PC-3 (cell line): Measurements from ENCODE around the gene DDIAS. TPM values are rescaled to one million over a fixed set of nuclear protein-coding genes. Genes with fewer than 3 reads are reported as not detected.

Experiments
- ATAC-seq: fragments of 200-7000 bp; cut with Tn5 transposase; 2 replicates; pipeline ENCODE4 v1.9.1; 2020; ENCODE audit warnings: mild to moderate bottlenecking, moderate library complexity
- BruUV-seq: library from RNA; stranded (reverse); fragments of 400-500 nt; replicated peaks from 2 replicates; lab custom pipeline; 2021; lab: Mats Ljungman, UMichigan
- CTCF ChIA-PET: fragments of 300-600 bp; sonication (Branson Sonifier 250); formaldehyde crosslinking; loops from one replicate; lab custom pipeline; 2022; ENCODE audit warnings: antibody characterized with exemption; lab: Charles Lee
- POLR2A ChIA-PET: fragments of 300-600 bp; sonication (Branson Sonifier 250); formaldehyde crosslinking; loops from one replicate; lab custom pipeline; 2022; ENCODE audit warnings: antibody characterized with exemption; ENCODE audit not compliant: unreplicated experiment; lab: Charles Lee
- DNase-seq: peaks from one replicate; pipeline ENCODE4 v3.0.0-alpha.2; 2015
- H2AFZ ChIP-seq: fragments of 300-600 bp; sonication (generic); 2 replicates; pipeline ENCODE4 v1.6.0; 2016; ENCODE audit warnings: antibody characterized with exemption, low read length
- H3F3A ChIP-seq: fragments of 300-600 bp; sonication (generic); one replicate; pipeline ENCODE4 v1.6.0; 2017; ENCODE audit warnings: antibody characterized with exemption, low read length, control low read depth, mild to moderate bottlenecking; ENCODE audit not compliant: unreplicated experiment
- H3K27ac ChIP-seq: fragments of 300-600 bp; sonication (generic); 2 replicates; pipeline ENCODE4 v1.5.1; 2016; ENCODE audit warnings: mild to moderate bottlenecking, low read length
- H3K27me3 ChIP-seq: fragments of 300-600 bp; sonication (generic); 2 replicates; pipeline ENCODE4 v1.6.1; 2016; ENCODE audit warnings: low read length, mixed read lengths
- H3K36me3 ChIP-seq: fragments of 300-600 bp; sonication (generic); 2 replicates; pipeline ENCODE4 v1.6.1; 2016; ENCODE audit warnings: low read depth, mixed run types, low read length, mixed read lengths
- H3K4me1 ChIP-seq: fragments of 300-600 bp; sonication (generic); 2 replicates; pipeline ENCODE4 v1.5.1; 2016; ENCODE audit warnings: low read length; ENCODE audit not compliant: insufficient read depth
- H3K4me2 ChIP-seq: fragments of 300-600 bp; sonication (generic); 2 replicates; pipeline ENCODE4 v1.6.0; 2016; ENCODE audit warnings: low read length
- H3K4me3 ChIP-seq: fragments of 300-600 bp; sonication (generic); 2 replicates; pipeline ENCODE4 v1.5.1; 2016; ENCODE audit warnings: mild to moderate bottlenecking, low read length, mixed read lengths
- H3K79me2 ChIP-seq: fragments of 300-600 bp; sonication (generic); 2 replicates; pipeline ENCODE4 v1.6.1; 2017; ENCODE audit warnings: low read length, mixed read lengths
- H3K9ac ChIP-seq: fragments of 300-600 bp; sonication (generic); 2 replicates; pipeline ENCODE4 v1.6.0; 2016; ENCODE audit warnings: mild to moderate bottlenecking, low read length
- H3K9me2 ChIP-seq: fragments of 300-600 bp; sonication (generic); replicated peaks from 2 replicates; pipeline ENCODE4 v1.6.1; 2016; ENCODE audit warnings: mixed run types, low read length, mixed read lengths
- H3K9me3 ChIP-seq: fragments of 300-600 bp; sonication (generic); 2 replicates; pipeline ENCODE4 v1.6.1; 2016; ENCODE audit warnings: low read length, mixed read lengths
- H4K20me1 ChIP-seq: fragments of 300-600 bp; sonication (generic); 2 replicates; pipeline ENCODE4 v1.6.1; 2016; ENCODE audit warnings: low read length, mixed read lengths
- EZH2 ChIP-seq: fragments of 300-600 bp; sonication (generic); IDR thresholded peaks from one replicate; pipeline ENCODE4 v1.6.1; 2017; ENCODE audit warnings: antibody characterized with exemption, mild to moderate bottlenecking, low read length; ENCODE audit not compliant: unreplicated experiment
- EZH2phosphoT487 ChIP-seq: fragments of 300-600 bp; sonication (generic); IDR thresholded peaks from 2 replicates; pipeline ENCODE4 v1.6.1; 2018; ENCODE audit warnings: mild to moderate bottlenecking, antibody characterized with exemption, low read length, borderline replicate concordance
- intact Hi-C: fragments of 100-400 bp; cut with micrococcal nuclease; formaldehyde crosslinking; loops from 2 replicates; pipeline ENCODE4 v1.9.0; 2023
- total RNA-seq: library from RNA; depleted of rRNA; stranded (reverse); fragments of >200 nt; gene quantifications from 2 replicates; pipeline ENCODE4 v1.2.3, GENCODE V29; 2014
- TF ChIP-seq, protein P1 (sequence below): fragments of 300-600 bp; sonication (generic); conservative IDR thresholded peaks from 2 replicates; pipeline ENCODE4 v1.5.1; 2017; ENCODE audit warnings: antibody characterized with exemption, low read depth, mild to moderate bottlenecking, low read length

DDIAS gene
- total RNA-seq, 1 experiment from 2014 or later = 24.9 TPM

DNA sequence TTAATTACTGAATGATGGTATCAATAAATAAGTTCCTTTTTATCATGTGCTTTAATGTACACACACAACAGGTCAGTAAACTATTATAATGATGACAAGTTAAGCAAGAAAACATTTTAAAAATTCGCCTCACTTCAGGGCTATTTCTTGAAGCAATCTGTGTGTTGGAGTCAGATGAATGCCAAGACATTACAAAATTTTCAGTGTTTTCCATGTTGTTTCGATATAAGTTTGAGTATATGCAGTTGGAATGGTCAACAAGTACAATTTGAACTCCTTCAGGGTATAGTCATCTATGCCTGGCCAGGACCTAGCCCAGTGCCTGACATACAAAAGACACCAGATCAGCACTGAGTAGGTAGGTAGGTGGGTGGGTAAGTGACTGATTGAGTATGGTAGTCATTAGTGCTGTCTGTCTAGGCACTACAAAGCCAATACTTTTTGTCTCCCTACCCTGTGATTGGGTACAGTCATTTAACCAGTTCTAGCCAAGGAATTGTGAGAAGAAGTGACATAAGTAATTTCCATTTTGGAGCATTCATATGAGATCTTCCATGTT lies 8.8 kb upstream of the DDIAS start:
- ATAC-seq (no peak), DNase-seq (no peak)
- POLR2A ChIA-PET = no interaction called here
- H4K20me1 ChIP-seq = no peaks in the 10 kb centered on the region
- intact Hi-C loops = no loop called here
- no peak overlapping the region for H3K9ac ChIP-seq
- 0 out of 2 replicates have a peak, but pooled peaks cover 15% of the 10 kb centered on the region for H3K79me2 ChIP-seq
- peaks cover 10% of the 10 kb centered on the region for H3K4me1 ChIP-seq
- H3K4me3 ChIP-seq = no peak overlapping the region
- H3K36me3 ChIP-seq = no peaks in the 10 kb centered on the region
- H3K27me3 ChIP-seq = no peaks in the 10 kb centered on the region
- no peaks in the 10 kb centered on the region for H3K9me3 ChIP-seq
- CTCF ChIA-PET = no interaction called here
- no TSS peak for BruUV-seq
- H3K9me2 ChIP-seq = no peaks in the 10 kb centered on the region
- no peak overlapping the region for H3K27ac ChIP-seq
- TF ChIP-seq, protein P1, sequence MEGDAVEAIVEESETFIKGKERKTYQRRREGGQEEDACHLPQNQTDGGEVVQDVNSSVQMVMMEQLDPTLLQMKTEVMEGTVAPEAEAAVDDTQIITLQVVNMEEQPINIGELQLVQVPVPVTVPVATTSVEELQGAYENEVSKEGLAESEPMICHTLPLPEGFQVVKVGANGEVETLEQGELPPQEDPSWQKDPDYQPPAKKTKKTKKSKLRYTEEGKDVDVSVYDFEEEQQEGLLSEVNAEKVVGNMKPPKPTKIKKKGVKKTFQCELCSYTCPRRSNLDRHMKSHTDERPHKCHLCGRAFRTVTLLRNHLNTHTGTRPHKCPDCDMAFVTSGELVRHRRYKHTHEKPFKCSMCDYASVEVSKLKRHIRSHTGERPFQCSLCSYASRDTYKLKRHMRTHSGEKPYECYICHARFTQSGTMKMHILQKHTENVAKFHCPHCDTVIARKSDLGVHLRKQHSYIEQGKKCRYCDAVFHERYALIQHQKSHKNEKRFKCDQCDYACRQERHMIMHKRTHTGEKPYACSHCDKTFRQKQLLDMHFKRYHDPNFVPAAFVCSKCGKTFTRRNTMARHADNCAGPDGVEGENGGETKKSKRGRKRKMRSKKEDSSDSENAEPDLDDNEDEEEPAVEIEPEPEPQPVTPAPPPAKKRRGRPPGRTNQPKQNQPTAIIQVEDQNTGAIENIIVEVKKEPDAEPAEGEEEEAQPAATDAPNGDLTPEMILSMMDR = no peak
- no peak for TF ChIP-seq EZH2
- TF ChIP-seq EZH2phosphoT487 = no peak
- H2AFZ ChIP-seq = no peak overlapping the region
- no peak overlapping the region for H3K4me2 ChIP-seq
- no peaks in the 10 kb centered on the region for H3F3A ChIP-seq

DNA sequence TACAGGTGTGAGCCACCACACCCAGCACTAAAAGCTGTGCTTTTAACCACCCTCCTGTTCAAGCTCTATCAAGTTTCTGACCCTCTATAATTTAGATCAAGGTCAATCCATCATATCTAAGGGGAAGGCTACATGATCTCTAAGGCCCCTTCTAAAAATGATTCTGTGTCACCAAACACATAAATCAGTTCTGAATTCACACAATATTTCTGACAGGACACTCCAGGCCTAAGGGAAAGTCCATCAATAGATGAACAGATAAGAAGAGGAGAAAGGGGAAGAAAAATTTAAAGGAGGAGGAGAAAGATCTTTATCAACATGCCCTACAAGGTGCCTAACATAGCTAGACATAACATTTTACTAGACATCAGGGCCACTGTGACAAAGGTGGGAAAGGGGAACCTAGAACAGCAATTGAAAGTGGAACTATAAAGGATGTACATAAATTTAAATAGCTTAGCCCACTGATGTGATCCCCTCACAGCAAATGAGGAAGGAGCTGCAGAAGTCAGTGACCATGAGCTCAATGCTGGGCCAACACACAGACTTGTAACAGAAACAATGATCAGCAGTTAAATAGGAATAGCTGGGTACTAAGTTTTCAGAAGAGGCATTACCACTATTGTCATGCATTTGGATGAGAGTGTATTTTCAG lies 6.0 kb upstream of the DDIAS start:
- intact Hi-C loops = no loop called here
- BruUV-seq = no TSS peak
- ATAC-seq (no peak), DNase-seq (no peak)
- Histone ChIP-seq H3K27ac (no peak overlapping the region), H3F3A (no peaks in the 10 kb centered on the region), H3K9me2 (no peaks in the 10 kb centered on the region), H3K9ac (no peak overlapping the region), H3K4me2 (no peak overlapping the region), H2AFZ (no peak overlapping the region), H4K20me1 (no peaks in the 10 kb centered on the region), H3K36me3 (no peaks in the 10 kb centered on the region), H3K79me2 (peaks cover 34% of the 10 kb centered on the region), H3K9me3 (no peaks in the 10 kb centered on the region), H3K4me1 (peaks cover 9% of the 10 kb centered on the region), H3K27me3 (no peaks in the 10 kb centered on the region), H3K4me3 (no peak overlapping the region)
- CTCF ChIA-PET = interaction anchor here (0.5 kb wide), 2 partner anchors 400 to 828 kb away, joined by 3 to 4 read pairs; no protein-coding TSS in a partner anchor
- POLR2A ChIA-PET = no interaction called here
- TF ChIP-seq EZH2 = no peak
- no peak for TF ChIP-seq EZH2phosphoT487
- TF ChIP-seq, protein P1 = no peak

DNA sequence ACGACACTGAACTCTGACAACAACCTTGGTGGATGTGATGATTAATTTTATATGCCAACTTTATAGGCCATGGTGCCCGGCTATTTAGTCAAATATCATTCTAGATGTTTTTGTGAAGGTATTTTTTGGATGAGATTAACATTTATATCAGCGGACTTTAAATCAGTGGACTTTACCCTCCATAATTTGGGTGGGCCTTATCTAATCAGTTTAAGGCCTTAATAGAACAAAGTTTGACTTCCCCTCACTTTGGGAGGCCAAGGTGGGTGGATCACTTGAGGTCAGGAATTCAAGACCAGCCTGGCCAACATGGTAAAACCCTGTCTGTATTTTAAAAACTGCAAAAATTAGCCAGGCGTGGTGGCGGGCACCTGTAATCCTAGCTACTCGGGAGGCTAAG lies 5.4 kb upstream of the DDIAS start:
- H3K4me3 ChIP-seq = no peak overlapping the region
- no peak overlapping the region for H3K9ac ChIP-seq
- H3K9me3 ChIP-seq = no peaks in the 10 kb centered on the region
- no peaks in the 10 kb centered on the region for H4K20me1 ChIP-seq
- POLR2A ChIA-PET = no interaction called here
- ATAC-seq (no peak), DNase-seq (no peak)
- no peaks in the 10 kb centered on the region for H3K36me3 ChIP-seq
- H3K27ac ChIP-seq = no peak overlapping the region
- H3K9me2 ChIP-seq = no peaks in the 10 kb centered on the region
- no peaks in the 10 kb centered on the region for H3K27me3 ChIP-seq
- CTCF ChIA-PET = no interaction called here
- no TSS peak for BruUV-seq
- peaks cover 34% of the 10 kb centered on the region for H3K79me2 ChIP-seq
- no peaks in the 10 kb centered on the region for H3F3A ChIP-seq
- no peak overlapping the region for H2AFZ ChIP-seq
- intact Hi-C loops = no loop called here
- TF ChIP-seq EZH2 (no peak), EZH2phosphoT487 (no peak)
- TF ChIP-seq, protein P1 = no peak
- no peak overlapping the region for H3K4me2 ChIP-seq
- peaks cover 9% of the 10 kb centered on the region for H3K4me1 ChIP-seq
